Neural progenitor cell (in vitro differentiated cells): ENCODE results near the gene ARL4A. TPM values are rescaled to one million over a fixed set of nuclear protein-coding genes. Genes with fewer than 3 reads are reported as not detected.

Experiments
- DNase-seq: peaks from one replicate; pipeline ENCODE4 v3.0.0-alpha.2; 2016; ENCODE audit warnings: low spot score
- H2AFZ ChIP-seq: fragments of 200-600 bp; sonication (generic); replicated peaks from 2 replicates; pipeline ENCODE4 v1.6.1; 2016; ENCODE audit warnings: antibody characterized with exemption
- H3F3A ChIP-seq: fragments of 200-600 bp; sonication (generic); 2 replicates; pipeline ENCODE4 v1.6.1; 2016; ENCODE audit warnings: antibody characterized with exemption, low read depth
- H3K27ac ChIP-seq: fragments of 200-600 bp; sonication (generic); 2 replicates; pipeline ENCODE4 v1.5.1; 2016; ENCODE audit warnings: mild to moderate bottlenecking
- H3K27me3 ChIP-seq: fragments of 200-600 bp; sonication (generic); 2 replicates; pipeline ENCODE4 v1.6.1; 2016; ENCODE audit warnings: mild to moderate bottlenecking, moderate library complexity
- H3K36me3 ChIP-seq: fragments of 200-600 bp; sonication (generic); 2 replicates; pipeline ENCODE4 v1.5.1; 2016
- H3K4me1 ChIP-seq: fragments of 200-600 bp; sonication (generic); 2 replicates; pipeline ENCODE4 v1.6.1; 2016; ENCODE audit warnings: mixed run types
- H3K4me2 ChIP-seq: fragments of 200-600 bp; sonication (generic); 2 replicates; pipeline ENCODE4 v1.6.1; 2016
- H3K4me3 ChIP-seq: fragments of 200-600 bp; sonication (generic); 2 replicates; pipeline ENCODE4 v1.5.1; 2016
- H3K79me2 ChIP-seq: fragments of 200-600 bp; sonication (generic); 2 replicates; pipeline ENCODE4 v1.6.1; 2016; ENCODE audit warnings: low read depth
- H3K9ac ChIP-seq: fragments of 200-600 bp; sonication (generic); 2 replicates; pipeline ENCODE4 v1.6.1; 2016
- H3K9me3 ChIP-seq: fragments of 200-600 bp; sonication (generic); 2 replicates; pipeline ENCODE4 v1.5.1; 2016; ENCODE audit warnings: low read depth
- H4K20me1 ChIP-seq: fragments of 200-600 bp; sonication (generic); 2 replicates; pipeline ENCODE4 v1.6.1; 2016; ENCODE audit warnings: low read depth
- H3K27ac Mint-ChIP-seq: 3 replicates; pipeline ENCODE4 v1.8.0; 2021; ENCODE audit warnings: mixed read lengths
- H3K27me3 Mint-ChIP-seq: 2 replicates; pipeline ENCODE4 v1.8.0; 2022; ENCODE audit warnings: low read depth, mild to moderate bottlenecking, inconsistent platforms, moderate library complexity, mixed read lengths; ENCODE audit not compliant: insufficient read depth
- H3K36me3 Mint-ChIP-seq: 3 replicates; pipeline ENCODE4 v1.8.0; 2021; ENCODE audit warnings: mixed read lengths
- H3K4me1 Mint-ChIP-seq: 3 replicates; pipeline ENCODE4 v1.8.0; 2021; ENCODE audit warnings: mixed read lengths
- H3K4me3 Mint-ChIP-seq: 3 replicates; pipeline ENCODE4 v1.8.0; 2021; ENCODE audit warnings: mild to moderate bottlenecking, moderate library complexity, mixed read lengths
- H3K9me3 Mint-ChIP-seq: 3 replicates; pipeline ENCODE4 v1.8.0; 2020; ENCODE audit warnings: mixed read lengths
- EZH2 ChIP-seq: fragments of 200-600 bp; sonication (generic); IDR thresholded peaks from 2 replicates; pipeline ENCODE4 v1.6.1; 2017; ENCODE audit warnings: antibody characterized with exemption, mild to moderate bottlenecking, moderate library complexity
- EZH2phosphoT487 ChIP-seq: fragments of 200-600 bp; sonication (generic); IDR thresholded peaks from 2 replicates; pipeline ENCODE4 v1.6.1; 2017; ENCODE audit warnings: antibody characterized with exemption
- total RNA-seq: library from RNA; depleted of rRNA; stranded (reverse); fragments of >200 nt; gene quantifications from 2 replicates; pipeline ENCODE4 v1.2.3, GENCODE V29; 2015; ENCODE audit warnings: low replicate concordance
- TF ChIP-seq, protein P1 (sequence below): fragments of 200-600 bp; sonication (generic); IDR thresholded peaks from 2 replicates; pipeline ENCODE4 v1.5.1; 2017; ENCODE audit warnings: antibody characterized with exemption, mild to moderate bottlenecking

ARL4A gene
- total RNA-seq, 1 donor from 2014 or later, result 43.5 TPM

DNA sequence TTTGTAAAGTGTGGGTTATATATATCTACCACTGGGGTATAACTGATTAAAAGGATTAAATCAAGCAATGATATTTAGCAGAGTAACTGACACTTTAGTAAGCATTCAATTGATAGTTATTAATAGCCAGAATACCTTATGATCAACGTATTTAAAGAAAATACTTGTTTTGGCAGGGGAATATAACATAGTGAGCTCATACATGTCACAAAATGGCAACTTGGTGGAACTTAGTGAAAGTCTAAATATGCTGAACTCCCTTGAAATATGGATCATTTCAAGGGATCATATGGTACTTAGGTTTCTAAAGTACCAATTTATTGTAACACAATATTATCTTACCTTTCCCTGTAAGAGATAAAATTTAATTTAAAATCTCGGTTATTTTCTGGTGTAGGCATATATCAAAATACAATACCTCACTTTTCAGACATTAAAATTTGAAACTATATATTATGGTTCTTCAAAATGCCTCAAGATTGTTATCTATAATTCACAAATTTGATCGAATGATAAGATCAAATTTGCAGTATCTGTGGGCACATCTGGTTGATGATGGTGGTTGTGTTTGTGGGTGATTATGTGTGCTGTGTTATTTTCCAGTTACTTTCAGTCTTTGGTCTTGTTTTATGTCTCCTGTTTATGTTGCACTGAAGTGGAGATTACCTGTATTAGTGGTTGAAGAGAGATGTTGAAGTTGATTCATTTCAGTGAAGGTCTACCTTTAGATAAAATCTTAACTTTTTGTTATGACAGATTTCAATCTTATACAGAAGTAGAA lies 5.2 kb downstream of the ARL4A start:
- Histone ChIP-seq H3K4me1 (peaks cover 20% of the 10 kb centered on the region), H2AFZ (no peak overlapping the region), H4K20me1 (peaks cover 8% of the 10 kb centered on the region), H3K36me3 (no peaks in the 10 kb centered on the region), H3K9me3 (no peaks in the 10 kb centered on the region), H3K4me3 (no peak overlapping the region), H3K4me2 (no peak overlapping the region), H3K9ac (no peak overlapping the region), H3F3A (peaks cover 11% of the 10 kb centered on the region), H3K27ac (no peak overlapping the region), H3K79me2 (peaks cover 76% of the 10 kb centered on the region), H3K27me3 (no peaks in the 10 kb centered on the region)
- Mint-ChIP-seq H3K4me3 (no peak overlapping the region), H3K36me3 (peaks cover 39% of the 10 kb centered on the region), H3K27me3 (no peaks in the 10 kb centered on the region), H3K4me1 (peaks cover 30% of the 10 kb centered on the region), H3K9me3 (peaks cover 6% of the 10 kb centered on the region), H3K27ac (no peak overlapping the region)
- no peak for DNase-seq
- TF ChIP-seq EZH2 (no peak), EZH2phosphoT487 (no peak)
- TF ChIP-seq, protein P1, sequence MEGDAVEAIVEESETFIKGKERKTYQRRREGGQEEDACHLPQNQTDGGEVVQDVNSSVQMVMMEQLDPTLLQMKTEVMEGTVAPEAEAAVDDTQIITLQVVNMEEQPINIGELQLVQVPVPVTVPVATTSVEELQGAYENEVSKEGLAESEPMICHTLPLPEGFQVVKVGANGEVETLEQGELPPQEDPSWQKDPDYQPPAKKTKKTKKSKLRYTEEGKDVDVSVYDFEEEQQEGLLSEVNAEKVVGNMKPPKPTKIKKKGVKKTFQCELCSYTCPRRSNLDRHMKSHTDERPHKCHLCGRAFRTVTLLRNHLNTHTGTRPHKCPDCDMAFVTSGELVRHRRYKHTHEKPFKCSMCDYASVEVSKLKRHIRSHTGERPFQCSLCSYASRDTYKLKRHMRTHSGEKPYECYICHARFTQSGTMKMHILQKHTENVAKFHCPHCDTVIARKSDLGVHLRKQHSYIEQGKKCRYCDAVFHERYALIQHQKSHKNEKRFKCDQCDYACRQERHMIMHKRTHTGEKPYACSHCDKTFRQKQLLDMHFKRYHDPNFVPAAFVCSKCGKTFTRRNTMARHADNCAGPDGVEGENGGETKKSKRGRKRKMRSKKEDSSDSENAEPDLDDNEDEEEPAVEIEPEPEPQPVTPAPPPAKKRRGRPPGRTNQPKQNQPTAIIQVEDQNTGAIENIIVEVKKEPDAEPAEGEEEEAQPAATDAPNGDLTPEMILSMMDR, result no peak

DNA sequence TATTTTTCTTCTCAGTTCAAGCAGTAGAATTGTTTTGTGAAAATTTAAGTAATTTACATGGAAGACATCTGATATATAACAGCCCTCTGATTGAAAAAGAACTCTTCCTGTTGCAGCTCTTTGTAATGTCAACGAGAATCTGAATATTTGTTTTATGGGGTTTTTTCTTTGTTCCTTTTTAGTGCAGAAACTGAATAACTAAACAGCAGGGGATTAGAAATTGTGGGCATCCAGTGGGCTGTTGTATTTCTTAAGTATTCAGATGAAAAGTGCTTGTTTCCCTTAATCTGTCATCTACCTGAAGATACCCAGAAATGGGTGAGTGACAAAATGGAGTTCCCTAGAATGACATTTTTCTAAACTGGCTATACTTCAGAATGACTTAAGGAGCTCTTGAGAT lies 7.4 kb downstream of the ARL4A start:
- H3K9me3 Mint-ChIP-seq, result peaks cover 16% of the 10 kb centered on the region
- Histone ChIP-seq H3K36me3 (no peaks in the 10 kb centered on the region), H3K27me3 (no peaks in the 10 kb centered on the region), H3K4me3 (no peak overlapping the region), H3K4me1 (peaks cover 11% of the 10 kb centered on the region), H3K27ac (no peak overlapping the region), H3K9me3 (no peaks in the 10 kb centered on the region), H3K9ac (no peak overlapping the region), H3F3A (peaks cover 11% of the 10 kb centered on the region), H4K20me1 (peaks cover 8% of the 10 kb centered on the region), H3K4me2 (no peak overlapping the region), H2AFZ (no peak overlapping the region), H3K79me2 (peaks cover 55% of the 10 kb centered on the region)
- H3K27me3 Mint-ChIP-seq, result no peaks in the 10 kb centered on the region
- no peak overlapping the region for H3K4me3 Mint-ChIP-seq
- TF ChIP-seq EZH2 (no peak), EZH2phosphoT487 (no peak)
- TF ChIP-seq, protein P1, result no peak
- H3K4me1 Mint-ChIP-seq, result peaks cover 25% of the 10 kb centered on the region
- peaks cover 37% of the 10 kb centered on the region for H3K36me3 Mint-ChIP-seq
- no peak overlapping the region for H3K27ac Mint-ChIP-seq
- DNase-seq, result no peak

DNA sequence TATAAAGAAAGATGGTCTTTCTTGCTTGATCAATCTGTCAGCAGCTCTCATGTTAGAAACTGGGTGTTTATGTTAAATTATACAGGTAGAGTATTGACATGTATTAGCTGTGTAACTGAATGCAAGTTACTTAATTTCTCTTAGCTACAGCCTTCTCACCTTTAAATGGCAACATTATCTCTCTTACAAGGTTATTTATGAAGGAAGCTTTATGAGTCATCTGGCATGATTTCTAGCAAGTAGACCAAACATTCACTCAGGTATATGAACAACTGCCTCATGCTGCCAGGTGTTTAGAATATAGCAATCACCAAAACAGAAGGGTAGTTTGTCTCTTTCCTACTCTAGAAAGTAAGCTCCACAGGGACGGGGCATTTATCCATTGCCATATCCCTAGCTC lies 8.5 kb downstream of the ARL4A start:
- no peak overlapping the region for H3K4me3 Mint-ChIP-seq
- TF ChIP-seq, protein P1, result no peak
- TF ChIP-seq EZH2 (no peak), EZH2phosphoT487 (no peak)
- Histone ChIP-seq H3K79me2 (peaks cover 43% of the 10 kb centered on the region), H3K4me1 (no peaks in the 10 kb centered on the region), H3F3A (peaks cover 11% of the 10 kb centered on the region), H4K20me1 (peaks cover under 1% of the 10 kb centered on the region), H3K27ac (no peak overlapping the region), H3K4me2 (no peak overlapping the region), H2AFZ (no peak overlapping the region), H3K4me3 (no peak overlapping the region), H3K9ac (no peak overlapping the region), H3K9me3 (no peaks in the 10 kb centered on the region), H3K36me3 (no peaks in the 10 kb centered on the region), H3K27me3 (no peaks in the 10 kb centered on the region)
- no peak overlapping the region for H3K27ac Mint-ChIP-seq
- no peak for DNase-seq
- H3K36me3 Mint-ChIP-seq, result peaks cover 41% of the 10 kb centered on the region
- H3K4me1 Mint-ChIP-seq, result peaks cover 19% of the 10 kb centered on the region
- H3K9me3 Mint-ChIP-seq, result peaks cover 26% of the 10 kb centered on the region
- no peaks in the 10 kb centered on the region for H3K27me3 Mint-ChIP-seq
